NCI-H748 treated with DMSO at 0.1 percent for 48 hours (cell line): ENCODE measurements around the gene AK9.

Experiments
- DNase-seq: peaks from one replicate; lab custom pipeline; 2025; lab: John Stamatoyannopoulos, UW

The AK9 gene

DNA sequence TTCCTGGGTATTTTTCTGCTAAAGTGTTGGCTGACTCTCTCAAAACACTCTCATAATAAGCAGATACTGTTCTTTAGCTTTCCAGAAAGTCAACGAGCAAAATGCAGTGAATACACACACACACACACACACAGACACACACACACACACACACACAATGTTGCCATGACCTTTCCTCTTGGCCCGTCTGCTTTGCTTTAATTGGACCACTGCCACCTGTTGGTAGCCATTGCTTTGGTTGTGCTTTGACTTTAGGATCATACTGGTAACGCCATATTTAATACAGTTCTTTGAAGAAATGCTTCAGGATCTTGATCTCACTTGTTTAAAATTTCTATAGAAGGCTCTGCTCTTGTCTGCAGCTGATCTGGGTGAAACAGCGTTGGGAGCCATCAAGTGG is 4.5 kb upstream of the AK9 start:
- DNase-seq = no peak

GRCh38 chr6:109693111-109693510 is 2.1 kb upstream of the AK9 start:
- no peak for DNase-seq

- DNase-seq = peak; percentile 76
Observed at GRCh38 chr6:109690373-109690736, 647 bp downstream of the AK9 start.

DNA sequence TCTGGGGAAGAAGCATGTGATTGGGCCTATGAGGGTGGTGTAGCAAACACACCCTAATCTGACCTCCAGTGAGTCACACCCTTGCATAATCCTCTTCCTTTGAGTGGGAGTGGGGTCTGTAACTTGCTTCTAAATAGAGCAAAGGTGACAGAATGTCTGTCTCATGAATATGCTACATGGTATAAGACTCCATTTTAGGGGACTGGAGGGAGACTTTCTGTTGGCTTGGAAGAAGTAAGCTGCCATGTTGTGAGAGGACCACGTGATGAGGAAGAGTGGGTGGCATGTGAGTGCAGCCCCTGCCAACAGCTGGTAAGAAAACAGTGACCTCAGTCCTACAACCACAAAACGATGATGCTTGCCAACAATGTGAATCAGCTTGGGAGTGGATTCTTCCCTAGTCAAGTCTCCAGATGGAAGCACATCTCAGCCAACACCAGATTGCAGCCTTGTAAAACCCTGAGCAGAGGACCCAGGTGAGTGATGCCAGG is 3.7 kb downstream of the AK9 start:
- no peak for DNase-seq

GRCh38 chr6:109686566-109687265 is 4.3 kb downstream of the AK9 start:
- no peak for DNase-seq

- peak; percentile 32 for DNase-seq
Observed at GRCh38 chr6:109678661-109679505, 12.1 kb downstream of the AK9 start.

DNA sequence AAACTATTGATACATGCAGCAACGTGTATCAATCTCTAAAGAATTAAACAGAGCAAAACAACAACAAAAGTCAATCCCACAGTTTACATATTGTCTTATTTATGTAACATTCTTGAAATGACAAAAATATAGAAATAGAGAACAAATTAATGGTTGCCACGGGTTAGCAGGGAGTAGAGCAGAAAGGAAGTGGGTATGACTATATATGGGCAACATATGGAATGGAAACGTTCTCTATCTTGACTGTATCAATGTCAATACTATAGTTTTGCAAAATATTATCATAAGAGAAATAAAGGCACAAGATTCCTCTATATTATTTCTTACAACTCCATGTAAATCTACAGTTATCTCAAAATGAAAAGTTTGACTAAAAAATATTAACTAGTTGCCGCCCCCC is 12.8 kb downstream of the AK9 start:
- no peak for DNase-seq

DNA sequence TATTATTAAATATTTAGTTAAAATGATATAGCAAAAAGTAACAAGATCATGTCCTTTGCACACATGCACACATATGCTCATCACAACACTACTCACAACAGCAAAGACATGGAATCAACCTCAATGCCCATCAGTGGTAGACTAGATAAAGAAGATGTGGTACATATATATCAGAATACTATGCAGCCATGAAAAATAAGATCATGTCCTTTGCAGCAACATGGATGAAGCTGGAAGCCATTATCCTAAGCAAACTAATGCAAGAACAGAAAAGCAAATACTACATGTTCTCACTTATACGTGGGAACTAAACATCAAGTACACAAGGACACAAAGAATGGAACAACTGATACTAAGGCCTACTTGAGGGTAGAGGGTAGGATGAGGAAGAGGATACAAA is 14.3 kb downstream of the AK9 start:
- no peak for DNase-seq

GRCh38 chr6:109672839-109673238 is 18.2 kb downstream of the AK9 start:
- no peak for DNase-seq

DNA sequence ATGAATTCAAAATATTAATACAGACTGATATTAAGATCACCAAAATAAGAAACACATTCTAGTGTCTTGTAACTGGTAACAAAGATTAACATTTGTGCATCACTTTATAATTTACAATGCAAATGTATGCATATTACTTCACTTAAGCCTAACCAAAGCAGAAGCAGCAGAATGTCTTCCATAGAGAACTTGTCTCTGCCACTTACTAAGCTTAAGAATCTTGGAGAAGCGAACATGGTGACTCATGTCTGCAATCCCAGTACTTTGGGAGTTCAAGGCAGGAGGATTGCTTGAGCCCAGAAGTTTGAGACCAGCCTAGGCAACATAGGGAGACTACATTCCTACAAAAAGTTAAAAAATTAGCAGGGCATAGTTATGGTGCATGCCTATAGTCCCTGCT is 18.8 kb downstream of the AK9 start:
- DNase-seq = no peak

- DNase-seq = no peak
Observed at GRCh38 chr6:109671733-109672132, 19.3 kb downstream of the AK9 start.

GRCh38 chr6:109669811-109670210 is 21.2 kb downstream of the AK9 start:
- DNase-seq = no peak

DNA sequence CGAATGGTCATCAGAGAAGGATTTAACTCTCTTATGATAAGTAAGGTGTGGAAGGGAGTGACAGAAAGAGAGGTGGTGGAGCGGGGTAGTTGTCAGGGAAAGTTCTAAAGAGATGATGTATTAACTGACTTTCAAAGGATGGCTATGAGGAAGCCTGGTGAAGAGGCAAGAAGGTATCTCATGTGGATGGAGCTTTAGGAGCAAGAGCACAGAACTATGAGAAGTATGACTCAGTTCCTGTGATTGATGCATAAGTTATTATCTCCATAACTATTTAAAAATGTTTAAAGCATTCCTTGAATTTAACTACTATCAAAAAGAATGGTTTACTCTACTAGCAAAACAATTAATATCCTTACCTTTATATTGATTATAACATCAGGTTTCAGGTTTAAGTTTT is 28.8 kb downstream of the AK9 start:
- DNase-seq = no peak

- DNase-seq = no peak
Observed at GRCh38 chr6:109660526-109661320, 30.3 kb downstream of the AK9 start.

GRCh38 chr6:109655761-109656262 is 35.2 kb downstream of the AK9 start:
- no peak for DNase-seq

DNA sequence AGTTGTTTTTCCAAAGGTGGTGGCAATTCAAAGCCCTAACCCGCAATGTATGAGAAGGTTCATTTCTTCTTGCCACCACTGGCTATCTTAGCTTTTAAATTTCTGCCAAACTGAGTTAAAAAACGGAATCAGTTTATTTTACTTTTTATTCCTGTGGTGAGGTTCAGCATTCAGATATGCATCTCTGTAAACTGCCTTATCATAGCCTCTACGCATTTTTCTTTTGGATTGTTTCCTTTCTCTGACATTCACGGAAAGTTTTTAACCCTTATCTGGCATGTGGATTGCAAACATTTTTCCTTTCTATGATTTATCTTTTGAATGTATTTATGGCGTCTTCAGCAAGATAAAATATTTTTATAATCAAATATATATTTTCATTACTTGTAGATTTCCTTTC is 37.7 kb downstream of the AK9 start:
- no peak for DNase-seq

GRCh38 chr6:109644131-109644530 is 46.9 kb downstream of the AK9 start:
- DNase-seq = no peak

GRCh38 chr6:109632405-109632804 is 58.6 kb downstream of the AK9 start:
- no peak for DNase-seq

- no peak for DNase-seq
Observed at GRCh38 chr6:109631403-109631802, 59.6 kb downstream of the AK9 start.

GRCh38 chr6:109628158-109629000 is 62.6 kb downstream of the AK9 start:
- DNase-seq = no peak

DNA sequence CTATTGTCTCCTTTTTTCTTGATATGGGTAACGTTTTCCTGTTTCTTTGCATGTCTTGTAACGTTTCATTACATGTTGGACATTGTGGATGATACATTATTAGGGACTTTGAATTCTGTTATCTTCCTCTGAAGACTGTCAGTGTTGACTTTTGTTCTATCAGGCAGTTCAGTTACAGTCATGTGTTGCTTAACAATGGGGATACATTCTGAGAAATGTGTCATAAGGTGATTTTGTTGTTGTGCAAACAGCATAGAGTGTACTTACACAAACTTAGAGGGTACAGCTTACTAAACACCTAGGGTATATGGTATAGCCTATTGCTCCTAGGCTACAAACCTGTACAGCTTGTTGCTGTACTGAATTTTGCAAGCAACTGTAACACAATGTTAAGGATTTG is 64.7 kb downstream of the AK9 start:
- no peak for DNase-seq

GRCh38 chr6:109625199-109625598 is 65.8 kb downstream of the AK9 start:
- no peak for DNase-seq
